SU-DHL-6 (cell line): ENCODE measurements around the gene CRYBG2.

Experiments used
- H2AFZ ChIP-seq: fragments of 200-600 bp; sonication (generic); 2 replicates; pipeline ENCODE4 v1.6.1; 2014; ENCODE audit warnings: low read depth, mild to moderate bottlenecking, moderate library complexity, mixed read lengths, antibody characterized with exemption, low read length; ENCODE audit not compliant: severe bottlenecking
- H3F3A ChIP-seq: fragments of 200-600 bp; shearing (Covaris generic); 2 replicates; pipeline ENCODE4 v1.6.0; 2016; ENCODE audit warnings: antibody characterized with exemption, mild to moderate bottlenecking; ENCODE audit not compliant: insufficient read depth
- H3K27ac ChIP-seq: fragments of 200-600 bp; sonication (generic); 2 replicates; pipeline ENCODE4 v1.5.1; 2016; ENCODE audit warnings: low read depth, mild to moderate bottlenecking, low read length, moderate library complexity, mixed read lengths
- H3K27me3 ChIP-seq: fragments of 200-600 bp; sonication (generic), shearing (Covaris generic); 2 replicates; pipeline ENCODE4 v1.6.0; 2014; ENCODE audit warnings: mild to moderate bottlenecking, low read length
- H3K36me3 ChIP-seq: fragments of 200-600 bp; sonication (generic); 2 replicates; pipeline ENCODE4 v1.6.1; 2014; ENCODE audit warnings: mild to moderate bottlenecking, low read length, mixed read lengths
- H3K4me2 ChIP-seq: fragments of 300-600, 200-600 bp; shearing (Covaris generic), sonication (generic); 2 replicates; pipeline ENCODE4 v1.6.0; 2014; ENCODE audit warnings: low read length, low read depth, mild to moderate bottlenecking; ENCODE audit not compliant: poor library complexity, severe bottlenecking
- H3K4me3 ChIP-seq: fragments of 200-600 bp; sonication (generic); 2 replicates; pipeline ENCODE4 v1.5.1; 2014; ENCODE audit warnings: antibody characterized with exemption, low read length, mild to moderate bottlenecking, mixed read lengths; ENCODE audit not compliant: insufficient read depth, poor library complexity, severe bottlenecking
- H3K79me2 ChIP-seq: fragments of 200-600 bp; sonication (generic); 2 replicates; pipeline ENCODE4 v1.6.1; 2014; ENCODE audit warnings: mild to moderate bottlenecking, low read length, moderate library complexity; ENCODE audit not compliant: insufficient read depth
- H3K9ac ChIP-seq: fragments of 200-600 bp; sonication (generic); 2 replicates; pipeline ENCODE4 v1.7.0; 2014; ENCODE audit warnings: mild to moderate bottlenecking, low read length
- H3K9me2 ChIP-seq: fragments of 200-600 bp; sonication (generic); replicated peaks from 2 replicates; pipeline ENCODE4 v1.6.1; 2014; ENCODE audit warnings: low read length; ENCODE audit not compliant: insufficient read depth
- H3K9me3 ChIP-seq: fragments of 200-600 bp; sonication (generic); 2 replicates; pipeline ENCODE4 v1.6.1; 2014; ENCODE audit warnings: low read length, mixed read lengths; ENCODE audit not compliant: insufficient read depth
- H4K20me1 ChIP-seq: fragments of 200-600 bp; sonication (generic); 2 replicates; pipeline ENCODE4 v1.6.1; 2014; ENCODE audit warnings: low read depth, mild to moderate bottlenecking, antibody characterized with exemption, low read length, moderate library complexity, mixed read lengths
- CTCF ChIP-seq: fragments of 200-600 bp; sonication (generic); IDR thresholded peaks from one replicate; pipeline ENCODE4 v1.5.1; 2017; ENCODE audit warnings: antibody characterized with exemption, mild to moderate bottlenecking, low read length, moderate library complexity; ENCODE audit not compliant: insufficient read depth, poor library complexity, severe bottlenecking
- EZH2phosphoT487 ChIP-seq: fragments of 200-600 bp; sonication (generic), shearing (Covaris generic); conservative IDR thresholded peaks from 2 replicates; pipeline ENCODE4 v1.6.1; 2018; ENCODE audit warnings: mild to moderate bottlenecking, antibody characterized with exemption, low read length, moderate library complexity, mixed read lengths

CRYBG2 gene

GRCh38 chr1:26286064-26286416, 67.9 kb downstream of the CRYBG2 start:
- H3K79me2 ChIP-seq: no peaks in the 10 kb centered on the region
- H4K20me1 ChIP-seq: no peaks in the 10 kb centered on the region
- no peak for TF ChIP-seq EZH2phosphoT487
- H3K9me2 ChIP-seq: no peaks in the 10 kb centered on the region
- H3K4me2 ChIP-seq: no peak overlapping the region
- H3K9ac ChIP-seq: no peak overlapping the region
- H3K9me3 ChIP-seq: no peaks in the 10 kb centered on the region
- H3K27me3 ChIP-seq: no peaks in the 10 kb centered on the region
- no peak overlapping the region for H3K4me3 ChIP-seq
- peak overlapping the region; percentile 97 for H3K27ac ChIP-seq
- H2AFZ ChIP-seq: no peak overlapping the region
- peaks cover 53% of the 10 kb centered on the region for H3F3A ChIP-seq
- no peaks in the 10 kb centered on the region for H3K36me3 ChIP-seq

GRCh38 chr1:26285366-26286063, 68.4 kb downstream of the CRYBG2 start:
- Histone ChIP-seq H3K27ac (peak overlapping the region; percentile 97; the same call in 1 of the 2 replicates), H3K27me3 (no peaks in the 10 kb centered on the region), H3K4me3 (no peak overlapping the region), H3K79me2 (peaks cover under 1% of the 10 kb centered on the region; the same call in 1 of the 2 replicates), H3K4me2 (no peak overlapping the region), H2AFZ (no peak overlapping the region), H4K20me1 (no peaks in the 10 kb centered on the region; the same call in 1 of the 2 replicates), H3K9me2 (no peaks in the 10 kb centered on the region), H3F3A (peaks cover 55% of the 10 kb centered on the region), H3K36me3 (no peaks in the 10 kb centered on the region), H3K9me3 (no peaks in the 10 kb centered on the region), H3K9ac (no peak overlapping the region)
- no peak for TF ChIP-seq EZH2phosphoT487
- peak; percentile 52 for TF ChIP-seq CTCF

- TF ChIP-seq CTCF (peak; percentile 89), EZH2phosphoT487 (no peak)
- Histone ChIP-seq H2AFZ (no peak overlapping the region), H3F3A (peaks cover 47% of the 10 kb centered on the region), H3K4me2 (no peak overlapping the region), H3K27me3 (no peaks in the 10 kb centered on the region), H3K9ac (no peak overlapping the region), H3K4me3 (no peak overlapping the region), H3K36me3 (no peaks in the 10 kb centered on the region), H4K20me1 (no peaks in the 10 kb centered on the region; the same call in 1 of the 2 replicates), H3K9me3 (no peaks in the 10 kb centered on the region), H3K79me2 (peaks cover 4% of the 10 kb centered on the region; the same call in 1 of the 2 replicates), H3K9me2 (no peaks in the 10 kb centered on the region), H3K27ac (no peak overlapping the region)
Observed at GRCh38 chr1:26284597-26285347, 69.2 kb downstream of the CRYBG2 start.
